Subcutaneous abdominal adipose tissue (tissue), 5 donors: ENCODE measurements around the gene TMEM63A.
"Not testable (repeated sequence)": the region's sequence is repeated elsewhere in the genome, so short reads cannot be mapped to it uniquely, and the experiment has no call there.

Source experiments
- H3K27ac ChIP-seq: one replicate; pipeline ENCODE4 v1.7.0; 2013; ENCODE audit warnings: low read depth, mild to moderate bottlenecking, inconsistent platforms, low read length, moderate library complexity
- H3K27me3 ChIP-seq, 5 donors: one replicate each; pipeline ENCODE4 v1.7.0; 2013; ENCODE audit warnings: low read length in 5 of 5, inconsistent platforms in 1 of 5; ENCODE audit not compliant: control insufficient read depth in 5 of 5, insufficient read depth in 4 of 5
- H3K36me3 ChIP-seq, 5 donors: one replicate each; pipeline ENCODE4 v1.7.0; 2013; ENCODE audit warnings: low read length in 5 of 5; ENCODE audit not compliant: control insufficient read depth in 5 of 5, insufficient read depth in 5 of 5
- H3K4me1 ChIP-seq, 5 donors: one replicate each; pipeline ENCODE4 v1.7.0; 2013; ENCODE audit warnings: low read length in 5 of 5, mild to moderate bottlenecking in 3 of 5, moderate library complexity in 1 of 5; ENCODE audit not compliant: control insufficient read depth in 5 of 5, insufficient read depth in 5 of 5
- H3K4me3 ChIP-seq, 5 donors: one replicate each; pipeline ENCODE4 v1.7.0; 2013; ENCODE audit warnings: low read length in 5 of 5, low read depth in 1 of 5
- H3K9ac ChIP-seq, 5 donors: one replicate each; pipeline ENCODE4 v1.7.0; 2013; ENCODE audit warnings: low read length in 5 of 5, mild to moderate bottlenecking in 4 of 5, moderate library complexity in 3 of 5
- H3K9me3 ChIP-seq, 5 donors: one replicate each; pipeline ENCODE4 v1.7.0; 2013; ENCODE audit warnings: low read length in 5 of 5; ENCODE audit not compliant: control insufficient read depth in 5 of 5
- donor health status: healthy.
- donor health status: healthy.
- donor health status: healthy.
- donor health status: healthy.
- donor health status: healthy.

The TMEM63A gene

GRCh38 chr1:225881959-225882693 lies at the start of gene TMEM63A:
Gene TMEM63A (minus strand): TSS chr1:225882380. CDS start chr1:225877580, 4,800 bp downstream.
- Histone ChIP-seq H3K4me1 (peaks cover 23 to 61% (median 54%) of the 10 kb centered on the region in 5 donors), H3K27ac (peak within 1 kb of the TSS; percentile 78), H3K9ac (peak within 1 kb of the TSS; percentile 64 to 98 (median 91))

GRCh38 chr1:225931270-225932136 lies 49.3 kb upstream of the TMEM63A start:
- H3K9me3 ChIP-seq: no peaks in the 10 kb centered on the region
- H3K4me1 ChIP-seq: no peaks in the 10 kb centered on the region
- no peak overlapping the region for H3K4me3 ChIP-seq
- H3K9ac ChIP-seq: no peak overlapping the region
- no peaks in the 10 kb centered on the region for H3K36me3 ChIP-seq
- H3K27ac ChIP-seq: no peak overlapping the region
- no peaks in the 10 kb centered on the region for H3K27me3 ChIP-seq

More at GRCh38 chr1:225881959-225882693, at the start of gene TMEM63A:
- Histone ChIP-seq H3K9me3 (no peaks in the 10 kb centered on the region), H3K36me3 (peaks cover 0 to 5% (median 3%) of the 10 kb centered on the region in 5 donors), H3K27me3 (no peaks in the 10 kb centered on the region), H3K4me3 (peak within 1 kb of the TSS; percentile 89 to 96 (median 93))

- H3K4me1 ChIP-seq: no peaks in the 10 kb centered on the region
- H3K36me3 ChIP-seq: no peaks in the 10 kb centered on the region
- H3K9ac ChIP-seq: no peak overlapping the region
- no peak overlapping the region for H3K27ac ChIP-seq
- H3K9me3 ChIP-seq: no peaks in the 10 kb centered on the region
- no peak overlapping the region for H3K4me3 ChIP-seq
- H3K27me3 ChIP-seq: no peaks in the 10 kb centered on the region
Measured at GRCh38 chr1:225930566-225930965, 48.4 kb upstream of the TMEM63A start.

- not testable (repeated sequence) for H3K9me3 ChIP-seq, H3K36me3 ChIP-seq, H3K9ac ChIP-seq, H3K4me1 ChIP-seq, H3K4me3 ChIP-seq, H3K27me3 ChIP-seq, H3K27ac ChIP-seq
Measured at GRCh38 chr1:225929462-225929861, 47.3 kb upstream of the TMEM63A start.

- H3K27ac ChIP-seq: no peak overlapping the region
- H3K9ac ChIP-seq: no peak overlapping the region
- H3K36me3 ChIP-seq: no peaks in the 10 kb centered on the region
- peaks cover 0 to 8% (median 5%) of the 10 kb centered on the region in 5 donors for H3K4me1 ChIP-seq
- no peaks in the 10 kb centered on the region for H3K27me3 ChIP-seq
- no peaks in the 10 kb centered on the region for H3K9me3 ChIP-seq
- no peak overlapping the region for H3K4me3 ChIP-seq
Measured at GRCh38 chr1:225928186-225929175, 46.3 kb upstream of the TMEM63A start.

GRCh38 chr1:225926551-225927113 lies 44.5 kb upstream of the TMEM63A start:
- Histone ChIP-seq H3K27ac (no peak overlapping the region), H3K9ac (no peak overlapping the region), H3K4me1 (peaks cover 2 to 23% (median 22%) of the 10 kb centered on the region in 5 donors), H3K36me3 (peaks cover 0 to 6% (median 6%) of the 10 kb centered on the region in 5 donors), H3K9me3 (no peaks in the 10 kb centered on the region), H3K4me3 (no peak overlapping the region), H3K27me3 (no peaks in the 10 kb centered on the region)

GRCh38 chr1:225923692-225924555 lies 41.7 kb upstream of the TMEM63A start, which contains the start of gene PYCR2:
Gene PYCR2 (minus strand): TSS chr1:225924250. CDS start chr1:225924110, 140 bp downstream.
- peak within 1 kb of the TSS; percentile 89 for H3K27ac ChIP-seq
- H3K4me1 ChIP-seq: peaks cover 5 to 35% (median 28%) of the 10 kb centered on the region in 5 donors
- H3K9ac ChIP-seq: peak within 1 kb of the TSS; percentile 80 to 97 (median 93)
- H3K36me3 ChIP-seq: peaks cover 0 to 20% (median 15%) of the 10 kb centered on the region in 5 donors
- no peaks in the 10 kb centered on the region for H3K9me3 ChIP-seq
- no peaks in the 10 kb centered on the region for H3K27me3 ChIP-seq
- H3K4me3 ChIP-seq: peak within 1 kb of the TSS; percentile 78 to 95 (median 94)

- Histone ChIP-seq H3K36me3 (peaks cover 0 to 22% (median 15%) of the 10 kb centered on the region in 5 donors), H3K9ac (peak overlapping the region in 4 of 5 donors; percentile 75 to 97 (median 95)), H3K4me3 (peak overlapping the region; percentile 78 to 95 (median 94)), H3K27ac (peak overlapping the region; percentile 89), H3K4me1 (peaks cover 5 to 35% (median 28%) of the 10 kb centered on the region in 5 donors), H3K9me3 (no peaks in the 10 kb centered on the region), H3K27me3 (no peaks in the 10 kb centered on the region)
Measured at GRCh38 chr1:225923381-225923691, 41.2 kb upstream of the TMEM63A start.
